Endodermal cell (in vitro differentiated cells): Measurements from ENCODE around the gene MS4A10. TPM values are rescaled to one million over a fixed set of nuclear protein-coding genes. Genes with fewer than 3 reads are reported as not detected.
A peak's percentile ranks its signal among the peaks of the same experiment; 100 is the strongest.
"Not testable (repeated sequence)": the region's sequence is repeated elsewhere in the genome, so short reads cannot be mapped to it uniquely, and the experiment has no call there.

ENCODE experiments used
- DNase-seq: peaks from one replicate; pipeline ENCODE4 v3.0.0-alpha.2; 2017
- H3K27ac ChIP-seq: 2 replicates; pipeline ENCODE4 v1.5.1; 2013; ENCODE audit warnings: mild to moderate bottlenecking, low read depth, low read length, moderate library complexity
- H3K27me3 ChIP-seq: 2 replicates; pipeline ENCODE4 v1.6.1; 2013; ENCODE audit warnings: mild to moderate bottlenecking, low read length, moderate library complexity; ENCODE audit not compliant: insufficient read depth, control insufficient read depth, poor library complexity, severe bottlenecking
- H3K36me3 ChIP-seq: 2 replicates; pipeline ENCODE4 v1.7.0; 2013; ENCODE audit warnings: mild to moderate bottlenecking, low read length, moderate library complexity; ENCODE audit not compliant: control insufficient read depth, insufficient read depth
- H3K4me1 ChIP-seq: one replicate; pipeline ENCODE4 v1.7.0; 2013; ENCODE audit warnings: low read length; ENCODE audit not compliant: control insufficient read depth, insufficient read depth
- H3K4me3 ChIP-seq: 2 replicates; pipeline ENCODE4 v1.5.1; 2013; ENCODE audit warnings: mild to moderate bottlenecking, low read length, moderate library complexity
- H3K9ac ChIP-seq: 2 replicates; pipeline ENCODE4 v1.6.1; 2013; ENCODE audit warnings: mild to moderate bottlenecking, low read length, moderate library complexity; ENCODE audit not compliant: poor library complexity, severe bottlenecking; ENCODE audit errors: extremely low read depth
- H3K9me3 ChIP-seq: 2 replicates; pipeline ENCODE4 v1.6.1; 2013; ENCODE audit warnings: mild to moderate bottlenecking, low read length, moderate library complexity; ENCODE audit not compliant: control insufficient read depth
- H3K27ac Mint-ChIP-seq: 2 replicates; pipeline ENCODE4 v1.8.0; 2020; ENCODE audit warnings: mixed read lengths
- H3K27me3 Mint-ChIP-seq: 2 replicates; pipeline ENCODE4 v1.8.0; 2021; ENCODE audit warnings: mild to moderate bottlenecking, mixed read lengths; ENCODE audit not compliant: insufficient read depth
- H3K36me3 Mint-ChIP-seq: 2 replicates; pipeline ENCODE4 v1.8.0; 2020; ENCODE audit warnings: low read depth, mixed read lengths
- H3K4me1 Mint-ChIP-seq: 2 replicates; pipeline ENCODE4 v1.8.0; 2020; ENCODE audit warnings: mixed read lengths
- H3K4me3 Mint-ChIP-seq: 2 replicates; pipeline ENCODE4 v1.8.0; 2020; ENCODE audit warnings: mild to moderate bottlenecking, moderate library complexity, mixed read lengths
- H3K9me3 Mint-ChIP-seq: 2 replicates; pipeline ENCODE4 v1.8.0; 2020; ENCODE audit warnings: mild to moderate bottlenecking, mixed read lengths
- CTCF ChIP-seq: fragments of 200-600 bp; sonication (generic); conservative IDR thresholded peaks from 2 replicates; pipeline ENCODE4 v1.5.0; 2021; ENCODE audit warnings: antibody characterized with exemption, mild to moderate bottlenecking
- WGBS, 2 experiments: methylation state at CpG; one replicate each; pipeline versions ENCODE4 v1.1.5 to v1.1.7; 2013; ENCODE audit warnings: missing lambda C conversion rate in 2 of 2, mixed read lengths in 1 of 2; ENCODE audit not compliant: insufficient coverage in 1 of 2, insufficient read length in 1 of 2; 5-methylcytosine and 5-hydroxymethylcytosine counted together
- total RNA-seq, 2 donors: library from RNA; stranded (reverse); fragmentation: NEBNext Ultra II Directional in 1 of 2; extraction: Animal tissue kit (Norgen Biotek cat#: 25700) in 1 of 2; gene quantifications; 2 replicates in 1 of 2; 3 replicates in 1 of 2; pipeline ENCODE4 v1.2.1, GENCODE V29; 2021

The MS4A10 gene
- total RNA-seq, 2 donors from 2014 or later: not detected

- Histone ChIP-seq H3K27me3 (no peaks in the 10 kb centered on the region), H3K4me3 (no peak within 1 kb of the TSS), H3K36me3 (no peaks in the 10 kb centered on the region), H3K9me3 (no peaks in the 10 kb centered on the region), H3K27ac (no peak within 1 kb of the TSS), H3K9ac (no peak within 1 kb of the TSS), H3K4me1 (no peaks in the 10 kb centered on the region)
- H3K36me3 Mint-ChIP-seq: no peaks in the 10 kb centered on the region
- peaks cover 3% of the 10 kb centered on the region for H3K9me3 Mint-ChIP-seq
- H3K27me3 Mint-ChIP-seq: no peaks in the 10 kb centered on the region
- 72 to 76% methylated on average over 13 to 14 of the region's 14 CpGs for WGBS, 2 experiments
- peak; percentile 64 for DNase-seq
- peak; percentile 75 for TF ChIP-seq CTCF
- H3K4me3 Mint-ChIP-seq: no peak within 1 kb of the TSS
- H3K4me1 Mint-ChIP-seq: peaks cover 5% of the 10 kb centered on the region
- no peak within 1 kb of the TSS for H3K27ac Mint-ChIP-seq
Observed at GRCh38 chr11:60756307-60757032, 28.7 kb upstream of the MS4A10 start, which contains the start of gene MS4A15. Gene MS4A15, plus strand, starts transcription at chr11:60756867. Its CDS starts 6,867 bp downstream, at chr11:60763734.

- no peaks in the 10 kb centered on the region for H3K36me3 Mint-ChIP-seq
- Histone ChIP-seq H3K27ac (no peak overlapping the region), H3K36me3 (no peaks in the 10 kb centered on the region), H3K9ac (no peak overlapping the region), H3K27me3 (no peaks in the 10 kb centered on the region), H3K9me3 (no peaks in the 10 kb centered on the region), H3K4me1 (no peaks in the 10 kb centered on the region), H3K4me3 (no peak overlapping the region)
- peaks cover 5% of the 10 kb centered on the region for H3K4me1 Mint-ChIP-seq
- WGBS, 2 experiments: 93% methylated on average over 11 to 18 of the region's 19 CpGs
- no peak for TF ChIP-seq CTCF
- DNase-seq: no peak
- H3K9me3 Mint-ChIP-seq: peaks cover 3% of the 10 kb centered on the region
- H3K27me3 Mint-ChIP-seq: no peaks in the 10 kb centered on the region
- no peak overlapping the region for H3K27ac Mint-ChIP-seq
- no peak overlapping the region for H3K4me3 Mint-ChIP-seq
Observed at GRCh38 chr11:60757231-60757800, 27.8 kb upstream of the MS4A10 start.

GRCh38 chr11:60758671-60759070 is 26.5 kb upstream of the MS4A10 start:
- not testable (repeated sequence) for H3K4me3 Mint-ChIP-seq, H3K27ac ChIP-seq, H3K36me3 Mint-ChIP-seq, H3K9ac ChIP-seq, H3K27me3 Mint-ChIP-seq, H3K4me3 ChIP-seq, H3K4me1 Mint-ChIP-seq, H3K9me3 Mint-ChIP-seq, H3K36me3 ChIP-seq, H3K9me3 ChIP-seq, H3K27me3 ChIP-seq, H3K27ac Mint-ChIP-seq, H3K4me1 ChIP-seq, DNase-seq
- WGBS, 2 experiments: 97 to 100% methylated on average over 2 to 4 of the region's 4 CpGs

GRCh38 chr11:60759438-60760225 is 25.5 kb upstream of the MS4A10 start:
- not testable (repeated sequence) for H3K27ac ChIP-seq, H3K36me3 Mint-ChIP-seq, DNase-seq, H3K27me3 Mint-ChIP-seq, H3K4me1 Mint-ChIP-seq, H3K4me1 ChIP-seq, H3K9ac ChIP-seq, H3K27me3 ChIP-seq, H3K36me3 ChIP-seq, H3K9me3 Mint-ChIP-seq, H3K9me3 ChIP-seq, H3K4me3 ChIP-seq, H3K27ac Mint-ChIP-seq, H3K4me3 Mint-ChIP-seq
- 86 to 92% methylated on average over 11 to 22 of the region's 22 CpGs for WGBS, 2 experiments
